ENCODE results near the gene FOXP3.

Gene FOXP3

GRCh38 chrX:49202022-49202421, 62.5 kb downstream of the FOXP3 start:
- H3K9ac ChIP-seq = no peak overlapping the region
- H3K27me3 ChIP-seq (ENCODE audit: control insufficient read depth, insufficient read depth, low read length) = no peaks in the 10 kb centered on the region
- no peak overlapping the region for H3K27ac ChIP-seq
- H3K4me2 ChIP-seq (ENCODE audit: low read length) = no peak overlapping the region
- no peak overlapping the region for H3K4me3 ChIP-seq (ENCODE audit: low read depth, low read length)
- no peaks in the 10 kb centered on the region for H3K79me2 ChIP-seq
- H3K9me3 ChIP-seq (ENCODE audit: control insufficient read depth, low read length) = no peaks in the 10 kb centered on the region
- no peaks in the 10 kb centered on the region for H3K36me3 ChIP-seq (ENCODE audit: control insufficient read depth, insufficient read depth, low read length)
- no peak overlapping the region for H2AFZ ChIP-seq
- no peak for TF ChIP-seq CTCF (IDR thresholded peaks at IDR 0.05)
- peaks cover 3% of the 10 kb centered on the region for H3K4me1 ChIP-seq
